AG04450 (cell line): ENCODE measurements around the gene NCAM1. TPM values are rescaled to one million over a fixed set of nuclear protein-coding genes. Genes with fewer than 3 reads are reported as not detected.
"Not testable (repeated sequence)": the region's sequence is repeated elsewhere in the genome, so short reads cannot be mapped to it uniquely, and the experiment has no call there.

Experiments
- CTCF ChIA-PET: fragments of 300-600, 350-600 bp; formaldehyde crosslinking; extraction: SDS; loops from one replicate; lab custom pipeline; 2022; ENCODE audit warnings: antibody characterized with exemption, inconsistent platforms; lab: Charles Lee
- POLR2A ChIA-PET: fragments of 350-600 bp; formaldehyde crosslinking; extraction: SDS; loops from one replicate; lab custom pipeline; 2021; ENCODE audit warnings: antibody characterized with exemption, inconsistent platforms; lab: Yijun Ruan, JAX
- DNase-seq: peaks from one replicate; pipeline ENCODE4 v3.0.0-alpha.2; 2011; ENCODE audit warnings: low read depth, low spot score
- H3K27ac ChIP-seq: one replicate; pipeline ENCODE4 v1.5.1; 2012; ENCODE audit warnings: low read depth, low read length, control low read depth
- H3K27me3 ChIP-seq: one replicate; pipeline ENCODE4 v1.6.0; 2012; ENCODE audit warnings: low read length; ENCODE audit not compliant: control insufficient read depth, insufficient read depth
- H3K4me3 ChIP-seq: 2 replicates; pipeline ENCODE4 v1.5.1; 2011; ENCODE audit warnings: mild to moderate bottlenecking, low read depth, low read length, control low read depth
- H3K9me3 ChIP-seq: 2 replicates; pipeline ENCODE4 v1.5.1; 2012; ENCODE audit warnings: low read length; ENCODE audit not compliant: control insufficient read depth, insufficient read depth
- polyA plus RNA-seq: library from polyadenylated mRNA; depleted of rRNA; stranded (reverse); fragments of >200 nt; gene quantifications from 2 replicates; pipeline ENCODE4 v1.2.3, GENCODE V29; 2011
- TF ChIP-seq, protein P1 (sequence below): IDR thresholded peaks from 2 replicates; pipeline ENCODE4 v1.5.1; 2011; ENCODE audit warnings: low read depth, low read length, control low read depth, inconsistent platforms

Gene NCAM1
- polyA plus RNA-seq, 1 experiment = not detected

DNA sequence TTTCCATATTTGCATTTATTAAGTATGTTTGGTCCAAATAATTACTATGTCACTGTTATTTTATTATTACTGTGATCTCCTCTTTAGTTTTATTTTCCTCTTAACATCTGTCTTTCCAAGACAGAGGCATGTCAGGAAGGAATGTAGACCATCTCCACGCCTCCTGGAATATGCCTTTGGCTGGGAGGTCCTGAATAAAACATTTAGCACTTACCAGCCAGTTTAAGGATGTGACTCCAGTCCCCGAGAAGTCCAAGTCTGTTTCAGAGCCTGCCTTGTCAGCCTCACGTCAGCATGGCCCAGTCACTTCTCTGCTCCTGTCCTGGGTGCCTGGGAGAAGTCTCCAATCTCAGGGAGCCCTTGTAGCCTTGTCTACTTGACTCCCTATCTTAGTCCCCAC is 74.5 kb downstream of the NCAM1 start:
- Histone ChIP-seq H3K27ac (no peak overlapping the region), H3K27me3 (no peaks in the 10 kb centered on the region), H3K9me3 (no peaks in the 10 kb centered on the region; the same call in 1 of the 2 replicates), H3K4me3 (no peak overlapping the region)
- POLR2A ChIA-PET = no interaction called here
- CTCF ChIA-PET = no interaction called here
- TF ChIP-seq, protein P1, sequence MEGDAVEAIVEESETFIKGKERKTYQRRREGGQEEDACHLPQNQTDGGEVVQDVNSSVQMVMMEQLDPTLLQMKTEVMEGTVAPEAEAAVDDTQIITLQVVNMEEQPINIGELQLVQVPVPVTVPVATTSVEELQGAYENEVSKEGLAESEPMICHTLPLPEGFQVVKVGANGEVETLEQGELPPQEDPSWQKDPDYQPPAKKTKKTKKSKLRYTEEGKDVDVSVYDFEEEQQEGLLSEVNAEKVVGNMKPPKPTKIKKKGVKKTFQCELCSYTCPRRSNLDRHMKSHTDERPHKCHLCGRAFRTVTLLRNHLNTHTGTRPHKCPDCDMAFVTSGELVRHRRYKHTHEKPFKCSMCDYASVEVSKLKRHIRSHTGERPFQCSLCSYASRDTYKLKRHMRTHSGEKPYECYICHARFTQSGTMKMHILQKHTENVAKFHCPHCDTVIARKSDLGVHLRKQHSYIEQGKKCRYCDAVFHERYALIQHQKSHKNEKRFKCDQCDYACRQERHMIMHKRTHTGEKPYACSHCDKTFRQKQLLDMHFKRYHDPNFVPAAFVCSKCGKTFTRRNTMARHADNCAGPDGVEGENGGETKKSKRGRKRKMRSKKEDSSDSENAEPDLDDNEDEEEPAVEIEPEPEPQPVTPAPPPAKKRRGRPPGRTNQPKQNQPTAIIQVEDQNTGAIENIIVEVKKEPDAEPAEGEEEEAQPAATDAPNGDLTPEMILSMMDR = no peak
- no peak for DNase-seq

DNA sequence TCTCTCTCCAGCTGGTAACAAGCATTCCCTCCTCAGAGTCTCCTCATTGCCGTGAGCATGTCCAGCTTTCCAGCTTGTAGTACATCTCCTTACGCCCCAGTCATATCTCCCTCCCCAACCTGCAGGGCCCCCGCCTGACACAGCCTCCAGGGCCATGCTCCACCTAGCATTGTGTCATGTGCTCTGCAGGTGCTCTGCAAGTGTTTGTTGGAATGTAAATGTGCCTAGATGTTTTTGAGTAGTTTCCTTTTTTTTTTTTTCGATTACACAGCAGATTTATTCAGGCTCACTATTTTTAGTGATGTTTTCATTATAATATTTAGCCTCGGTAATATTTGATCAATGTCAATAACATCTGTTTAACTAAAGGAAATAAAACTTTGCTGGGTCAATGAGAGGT is 82.5 kb downstream of the NCAM1 start:
- Histone ChIP-seq H3K9me3 (peaks cover 15% of the 10 kb centered on the region), H3K27me3 (no peaks in the 10 kb centered on the region), H3K27ac (no peak overlapping the region), H3K4me3 (no peak overlapping the region)
- TF ChIP-seq, protein P1 = no peak
- no peak for DNase-seq
- ChIA-PET CTCF (no interaction called here), POLR2A (no interaction called here)

DNA sequence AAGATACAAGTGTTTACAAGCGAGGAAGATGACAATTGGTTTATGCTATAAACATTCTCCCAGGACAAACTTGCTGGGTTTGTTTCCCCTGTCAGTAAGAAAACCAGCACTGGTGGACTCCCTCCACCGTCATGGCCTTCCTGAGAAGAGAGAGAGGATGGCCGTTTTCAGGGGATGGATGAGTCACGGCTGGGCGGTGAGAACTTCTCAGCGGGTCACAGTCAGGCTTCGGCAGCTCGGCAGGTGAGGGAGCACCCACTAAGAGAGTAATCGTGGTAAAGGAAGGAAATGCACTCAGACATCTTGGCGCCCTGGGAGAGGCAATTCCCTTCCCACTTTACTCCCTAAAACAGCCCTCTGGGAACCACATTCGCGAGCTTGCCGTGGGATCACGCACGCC is 83.9 kb downstream of the NCAM1 start:
- H3K27ac ChIP-seq = no peak overlapping the region
- no peaks in the 10 kb centered on the region for H3K27me3 ChIP-seq
- H3K9me3 ChIP-seq = peaks cover 15% of the 10 kb centered on the region
- ChIA-PET POLR2A (no interaction called here), CTCF (no interaction called here)
- TF ChIP-seq, protein P1 = no peak
- H3K4me3 ChIP-seq = no peak overlapping the region
- DNase-seq = no peak

DNA sequence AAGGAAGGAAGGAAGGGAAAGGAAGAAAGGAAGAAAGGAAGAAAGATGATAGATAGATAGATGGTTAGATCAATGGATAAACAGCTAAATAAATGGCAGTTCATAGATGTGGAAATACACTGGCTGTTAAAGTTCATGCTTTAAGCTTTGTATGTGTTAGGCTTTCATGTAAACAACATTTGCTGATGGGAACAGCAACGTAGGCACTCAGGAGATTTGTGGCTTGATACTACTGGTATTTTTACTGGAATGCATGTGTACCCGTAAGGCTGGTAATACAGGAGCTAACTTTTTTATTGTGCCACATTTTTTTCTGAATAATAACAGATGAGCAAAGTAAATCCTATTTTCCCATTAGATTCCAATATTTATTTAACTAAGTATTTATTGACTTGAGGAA is 85.6 kb downstream of the NCAM1 start:
- no peaks in the 10 kb centered on the region for H3K27me3 ChIP-seq
- H3K27ac ChIP-seq = no peak overlapping the region
- ChIA-PET CTCF (no interaction called here), POLR2A (no interaction called here)
- DNase-seq = no peak
- peaks cover 15% of the 10 kb centered on the region for H3K9me3 ChIP-seq
- TF ChIP-seq, protein P1 = no peak
- H3K4me3 ChIP-seq = no peak overlapping the region

DNA sequence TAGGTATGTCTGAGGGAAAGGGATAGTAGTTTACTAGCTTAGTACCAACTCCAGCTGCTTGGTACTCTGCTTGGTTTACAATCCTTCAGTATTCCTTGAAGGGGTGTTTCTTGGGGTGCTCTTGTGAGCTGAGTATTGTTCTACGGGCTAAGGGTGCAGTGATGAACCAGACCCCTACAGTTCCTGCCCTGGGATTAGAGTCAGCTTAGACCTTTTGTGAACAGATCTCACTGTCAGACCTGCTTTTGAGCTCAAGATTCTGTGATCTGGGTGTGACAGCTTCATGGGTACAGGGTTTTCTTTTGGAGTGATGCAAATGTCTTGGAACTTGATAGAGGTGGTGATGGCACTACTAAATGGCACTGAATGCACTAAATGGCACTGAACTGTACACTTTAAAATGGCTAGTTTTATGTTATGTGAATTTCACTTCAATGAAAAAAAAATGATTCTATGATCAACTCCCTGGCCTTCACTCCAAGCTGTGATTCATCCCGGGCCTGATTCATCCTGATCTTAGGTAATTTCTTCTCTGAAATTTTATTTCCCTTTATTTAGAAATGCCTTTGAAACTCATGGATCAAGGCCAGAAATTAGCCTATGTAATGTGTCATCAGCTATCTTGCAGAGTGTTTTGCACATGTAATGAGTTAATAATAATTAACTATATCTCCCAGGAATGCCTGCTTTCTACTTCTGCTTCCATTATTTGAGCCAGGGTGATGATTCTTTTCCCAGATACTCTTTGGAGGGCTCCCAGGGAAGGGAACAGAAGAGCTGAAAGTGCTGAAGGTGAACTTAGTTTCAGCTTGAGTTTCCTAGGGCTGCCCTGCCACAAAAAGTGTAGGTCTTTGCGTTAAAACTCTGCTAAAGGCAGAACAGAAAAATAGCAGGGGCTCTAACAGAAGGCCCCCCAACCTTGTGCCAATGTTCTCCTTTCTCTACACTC is 87.9 kb downstream of the NCAM1 start:
- Histone ChIP-seq H3K4me3 (no peak overlapping the region), H3K27me3 (no peaks in the 10 kb centered on the region), H3K9me3 (peaks cover 12% of the 10 kb centered on the region), H3K27ac (no peak overlapping the region)
- CTCF ChIA-PET = no interaction called here
- POLR2A ChIA-PET = no interaction called here
- no peak for DNase-seq
- TF ChIP-seq, protein P1 = no peak

DNA sequence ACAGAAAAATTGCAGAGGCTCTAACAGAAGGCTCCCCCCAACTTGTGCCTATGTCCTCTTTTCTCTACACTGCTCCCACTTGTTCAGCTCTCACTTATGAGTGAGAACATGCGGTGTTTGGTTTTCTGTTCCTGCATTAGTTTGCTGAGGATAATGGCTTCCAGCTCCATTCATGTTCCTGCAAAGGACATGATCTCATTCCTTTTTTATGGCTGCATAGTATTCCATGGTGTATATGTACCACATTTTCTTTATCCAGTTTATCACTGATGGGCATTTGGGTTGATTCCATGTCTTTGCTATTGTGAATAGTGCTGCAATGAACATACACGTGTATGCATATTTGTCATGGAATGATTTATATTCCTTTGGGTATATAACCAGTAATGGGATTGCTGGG is 91.8 kb downstream of the NCAM1 start:
- POLR2A ChIA-PET, H3K27me3 ChIP-seq, CTCF ChIA-PET, H3K4me3 ChIP-seq, H3K9me3 ChIP-seq, H3K27ac ChIP-seq, DNase-seq: not testable (repeated sequence)
